Adipocyte (in vitro differentiated cells): ENCODE results near the gene STING1.
A peak's percentile ranks its signal among the peaks of the same experiment; 100 is the strongest.
"Not testable (repeated sequence)": the region's sequence is repeated elsewhere in the genome, so short reads cannot be mapped to it uniquely, and the experiment has no call there.

Source experiments
- DNase-seq: peaks from one replicate; pipeline ENCODE4 v3.0.0-alpha.2; 2015; ENCODE audit warnings: low read depth
- H3K27me3 ChIP-seq: replicated peaks from 2 replicates; pipeline ENCODE4 v1.7.0; 2013; ENCODE audit warnings: mild to moderate bottlenecking, low read length, moderate library complexity; ENCODE audit not compliant: control insufficient read depth, insufficient read depth
- H3K36me3 ChIP-seq: 2 replicates; pipeline ENCODE4 v1.7.0; 2013; ENCODE audit warnings: low read length, mild to moderate bottlenecking, moderate library complexity; ENCODE audit not compliant: control insufficient read depth, insufficient read depth, severe bottlenecking
- H3K4me1 ChIP-seq: 2 replicates; pipeline ENCODE4 v1.7.0; 2013; ENCODE audit warnings: mild to moderate bottlenecking, low read length, moderate library complexity; ENCODE audit not compliant: control insufficient read depth, insufficient read depth
- H3K4me3 ChIP-seq: 2 replicates; pipeline ENCODE4 v1.7.0; 2013; ENCODE audit warnings: mild to moderate bottlenecking, low read length, moderate library complexity
- H3K9ac ChIP-seq: 2 replicates; pipeline ENCODE4 v1.7.0; 2013; ENCODE audit warnings: mild to moderate bottlenecking, low read length, moderate library complexity
- H3K9me3 ChIP-seq: 2 replicates; pipeline ENCODE4 v1.7.0; 2013; ENCODE audit warnings: mild to moderate bottlenecking, low read length, moderate library complexity; ENCODE audit not compliant: control insufficient read depth

Gene STING1

DNA sequence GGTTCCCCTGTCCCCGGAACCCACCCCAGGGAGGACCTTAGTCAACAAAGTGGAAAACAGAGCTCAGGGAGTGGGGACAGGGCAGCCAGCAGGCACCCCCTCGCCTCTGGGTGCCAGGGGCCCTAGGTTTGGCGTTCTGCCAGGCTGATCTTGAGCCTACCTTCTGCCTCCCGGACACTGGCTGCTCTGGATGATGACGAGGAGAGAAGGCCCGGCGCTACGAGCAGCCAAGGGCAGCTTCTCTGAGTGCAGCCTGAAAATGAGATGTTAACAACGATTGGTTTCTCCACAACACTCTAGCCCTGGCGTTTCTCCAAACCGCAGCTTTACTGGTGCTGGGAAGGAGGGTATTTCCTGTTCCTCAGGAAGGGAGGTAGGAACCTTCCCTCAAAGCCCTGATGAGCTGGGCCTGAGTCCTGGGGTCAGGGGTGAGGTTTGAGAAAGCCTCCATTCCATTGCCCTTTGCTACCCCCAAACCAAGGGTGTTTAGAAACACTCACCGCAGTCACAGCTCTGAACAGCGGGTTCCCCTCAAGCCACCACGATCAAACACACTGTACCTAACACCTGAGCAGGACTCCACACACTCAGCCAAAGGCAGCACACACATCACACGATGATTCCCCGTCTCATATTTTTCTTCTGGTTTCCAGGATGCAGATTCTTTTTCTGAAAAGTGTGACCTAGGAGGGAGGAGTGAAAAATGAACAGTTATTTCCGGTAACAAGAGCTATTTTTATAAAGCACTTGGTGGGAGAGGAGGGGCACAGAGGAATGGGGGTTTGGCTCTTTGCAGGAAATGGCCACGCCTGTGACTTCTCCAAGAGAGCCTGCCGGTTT lies at the start of gene STING1:
TSS of gene STING1 (minus strand) at position 709 of the 840 bp plus-strand sequence. CDS start 1,054 bp downstream, outside the sequence.
- peak within 1 kb of the TSS; percentile 82 for H3K4me3 ChIP-seq

DNA sequence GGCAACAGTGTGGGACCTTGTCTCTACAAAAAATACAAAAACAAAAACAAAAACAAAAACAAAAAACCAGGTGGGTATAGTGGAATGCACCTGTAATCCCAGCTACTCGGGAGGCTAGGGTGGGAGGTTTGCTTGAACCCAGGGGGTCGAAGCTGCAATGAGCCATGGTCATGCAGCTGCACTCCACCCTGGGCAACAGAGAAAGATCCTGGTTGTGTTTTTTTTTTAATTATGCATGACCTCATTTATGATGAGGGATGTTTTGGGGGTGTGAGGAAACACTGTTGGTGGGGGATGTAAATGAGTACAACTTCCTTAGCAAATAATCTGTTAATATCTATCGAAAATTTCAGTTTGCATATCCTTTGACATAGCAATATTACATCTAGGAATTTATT lies 49.2 kb upstream of the STING1 start:
- no peak overlapping the region for H3K9ac ChIP-seq
- no peaks in the 10 kb centered on the region for H3K9me3 ChIP-seq
- no peak overlapping the region for H3K4me3 ChIP-seq
- H3K27me3 ChIP-seq: no peaks in the 10 kb centered on the region
- DNase-seq: no peak
- no peaks in the 10 kb centered on the region for H3K36me3 ChIP-seq
- H3K4me1 ChIP-seq: no peaks in the 10 kb centered on the region

More for the DNA sequence above, at the start of gene STING1:
- peak; percentile 94 for DNase-seq
- Histone ChIP-seq H3K4me1 (peaks cover 30% of the 10 kb centered on the region), H3K9me3 (no peaks in the 10 kb centered on the region), H3K27me3 (no peaks in the 10 kb centered on the region), H3K9ac (peak within 1 kb of the TSS; percentile 86), H3K36me3 (peaks cover 12% of the 10 kb centered on the region)

DNA sequence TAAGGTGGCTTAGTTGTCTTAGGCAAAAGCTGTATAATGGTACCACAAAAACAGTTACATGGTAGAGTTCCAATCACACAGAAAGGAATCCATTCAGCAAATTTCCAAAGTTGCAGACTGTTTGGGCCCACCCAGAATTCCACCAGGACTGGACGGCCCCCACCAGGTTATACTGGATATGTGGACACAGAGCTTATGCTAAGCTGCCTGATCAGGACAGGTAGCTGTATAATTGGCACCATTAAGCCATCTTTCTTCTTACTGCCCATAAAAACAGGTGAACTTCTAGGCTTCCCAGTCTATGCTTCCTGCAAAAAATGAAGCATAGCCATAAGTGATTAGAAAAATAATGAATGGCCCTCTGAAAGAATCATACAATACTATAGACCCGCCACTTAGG lies 47.5 kb upstream of the STING1 start:
- H3K9me3 ChIP-seq, H3K36me3 ChIP-seq, DNase-seq, H3K27me3 ChIP-seq, H3K4me3 ChIP-seq, H3K9ac ChIP-seq, H3K4me1 ChIP-seq: not testable (repeated sequence)

DNA sequence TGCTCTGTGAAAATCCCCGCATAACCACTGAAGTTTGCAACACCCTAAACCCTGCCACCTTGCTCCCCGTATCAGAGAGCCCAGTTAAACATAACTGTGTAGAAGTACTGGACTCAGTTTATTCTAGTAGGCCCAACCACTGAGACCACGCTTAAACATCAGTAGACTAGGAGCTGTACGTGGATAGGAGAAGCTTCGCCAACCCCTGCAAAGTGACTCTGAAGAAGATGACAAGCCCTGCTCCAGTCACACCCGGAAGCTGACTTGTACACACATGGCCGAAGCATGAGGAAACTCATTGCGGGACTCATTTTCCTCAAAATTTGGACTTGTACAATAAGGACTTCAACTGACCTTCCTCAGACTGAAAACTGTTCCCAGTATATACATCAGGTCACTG lies 46.1 kb upstream of the STING1 start:
- not testable (repeated sequence) for H3K4me3 ChIP-seq, H3K9me3 ChIP-seq, H3K4me1 ChIP-seq, H3K27me3 ChIP-seq, DNase-seq, H3K36me3 ChIP-seq, H3K9ac ChIP-seq

DNA sequence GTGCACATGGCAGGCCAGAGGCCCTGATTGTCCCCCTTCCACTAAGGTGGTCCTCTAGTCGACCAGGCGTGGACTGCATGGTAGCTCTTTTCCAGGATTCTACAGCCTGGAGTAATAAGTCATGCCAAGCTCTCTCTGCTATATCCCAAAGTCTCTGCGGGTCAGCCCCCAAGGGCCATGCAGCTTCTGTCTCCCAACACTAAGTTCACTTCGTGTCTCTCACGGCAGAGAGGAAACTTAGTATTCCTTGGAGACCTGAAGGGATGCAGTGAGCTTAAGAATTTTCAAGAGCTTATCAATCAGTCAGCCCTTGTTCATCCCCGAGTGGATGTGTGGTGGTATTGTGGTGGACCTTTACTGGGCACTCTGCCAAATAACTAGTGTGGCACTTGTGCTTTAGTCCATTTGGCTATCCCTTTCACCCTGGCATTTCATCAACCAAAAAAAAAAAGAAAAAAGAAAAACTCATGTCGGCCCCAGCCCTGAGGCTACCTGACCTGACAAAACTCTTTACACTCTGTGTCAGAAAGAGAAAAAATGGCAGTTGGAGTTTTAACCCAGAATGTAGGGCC lies 45.4 kb upstream of the STING1 start:
- H3K27me3 ChIP-seq, H3K4me3 ChIP-seq, H3K9ac ChIP-seq, H3K9me3 ChIP-seq, H3K36me3 ChIP-seq, H3K4me1 ChIP-seq, DNase-seq: not testable (repeated sequence)

DNA sequence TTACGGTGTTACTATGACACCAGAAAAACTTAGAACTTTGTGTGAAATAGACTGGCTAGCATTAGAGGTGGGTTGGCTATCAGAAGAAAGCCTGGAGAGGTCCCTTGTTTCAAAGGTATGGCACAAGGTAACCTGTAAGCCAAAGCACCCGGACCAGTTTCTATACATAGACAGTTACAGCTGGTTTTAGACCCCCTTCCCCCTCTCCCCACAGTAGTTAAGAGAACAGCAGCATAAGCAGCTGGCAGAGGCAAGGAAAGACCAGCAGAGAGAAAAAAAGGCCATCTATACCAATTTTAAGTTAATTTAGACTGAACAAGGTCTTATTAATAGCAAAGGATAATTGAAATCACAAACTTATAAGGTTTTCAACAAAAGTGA lies 44.5 kb upstream of the STING1 start:
- not testable (repeated sequence) for H3K9me3 ChIP-seq, H3K9ac ChIP-seq, H3K36me3 ChIP-seq, H3K27me3 ChIP-seq, H3K4me3 ChIP-seq, DNase-seq, H3K4me1 ChIP-seq

DNA sequence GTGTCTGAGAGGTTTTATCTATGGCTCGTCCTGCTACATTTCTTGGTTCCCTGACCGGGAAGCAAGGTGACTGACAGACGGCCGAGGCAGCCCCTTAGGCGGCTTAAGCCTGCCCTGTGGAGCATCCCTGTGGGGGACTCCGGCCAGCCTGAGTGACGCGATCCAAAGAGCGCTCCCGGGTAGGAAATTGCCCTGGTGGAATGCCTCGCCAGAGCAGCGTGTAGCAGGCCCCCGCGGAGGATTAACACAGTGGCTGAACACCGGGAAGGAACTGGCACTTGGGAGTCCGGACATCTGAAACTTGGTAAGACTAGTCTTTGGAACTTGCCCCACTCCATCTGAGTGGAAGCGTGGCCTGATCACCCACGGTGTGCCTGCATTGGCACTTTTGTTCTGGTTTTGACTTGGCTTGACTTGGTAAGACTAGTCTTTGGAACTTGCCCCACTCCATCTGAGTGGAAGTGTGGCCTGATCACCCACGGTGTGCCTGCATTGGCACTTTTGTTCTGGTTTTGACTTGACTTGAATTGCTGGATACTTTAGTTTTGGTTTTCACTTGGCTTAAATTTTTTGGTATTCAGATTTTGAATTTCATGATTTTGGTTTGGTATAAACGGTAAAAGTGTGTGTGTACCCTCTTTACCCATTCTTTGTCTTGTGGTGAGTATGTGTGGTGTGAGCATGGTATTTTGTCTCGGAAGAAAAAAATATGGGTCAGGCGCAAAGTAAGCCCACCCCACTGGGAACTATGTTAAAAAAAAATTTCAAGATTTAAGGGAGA lies 43.9 kb upstream of the STING1 start:
- not testable (repeated sequence) for H3K4me3 ChIP-seq, DNase-seq, H3K36me3 ChIP-seq, H3K27me3 ChIP-seq, H3K9ac ChIP-seq, H3K9me3 ChIP-seq, H3K4me1 ChIP-seq

DNA sequence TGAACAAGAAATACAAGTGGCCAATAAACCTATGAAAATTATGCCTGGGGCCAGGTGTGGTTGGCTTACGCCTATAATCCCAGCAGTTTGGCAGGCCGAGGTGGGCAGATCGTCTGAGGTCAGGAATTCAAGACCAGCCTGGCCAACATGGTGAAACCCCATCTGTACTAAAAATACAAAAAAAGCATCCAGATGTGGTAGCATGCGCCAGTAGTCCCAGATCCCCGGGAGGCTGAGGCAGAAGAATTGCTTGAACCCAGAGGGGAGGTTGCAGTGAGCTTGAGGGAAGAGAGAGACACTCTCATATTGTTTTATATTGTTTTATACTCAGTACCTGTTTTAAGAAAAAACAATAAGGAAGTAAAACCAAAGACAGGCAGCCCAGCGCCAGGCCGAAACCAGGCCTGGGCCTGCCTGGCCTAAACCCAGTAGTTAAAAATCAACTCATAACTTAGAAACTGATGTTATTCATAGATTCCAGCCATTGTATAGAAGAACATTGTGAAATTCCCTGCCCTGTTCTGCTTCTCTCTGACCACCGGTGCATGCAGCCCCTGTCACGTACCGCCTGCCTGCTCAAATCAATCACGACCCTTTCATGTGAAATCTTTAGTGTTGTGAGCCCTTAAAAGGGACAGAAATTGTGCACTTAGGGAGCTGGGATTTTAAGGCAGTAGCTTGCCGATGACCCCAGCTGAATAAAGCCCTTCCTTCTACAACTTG lies 43.2 kb upstream of the STING1 start:
- DNase-seq, H3K4me3 ChIP-seq, H3K9ac ChIP-seq: not testable (repeated sequence)

DNA sequence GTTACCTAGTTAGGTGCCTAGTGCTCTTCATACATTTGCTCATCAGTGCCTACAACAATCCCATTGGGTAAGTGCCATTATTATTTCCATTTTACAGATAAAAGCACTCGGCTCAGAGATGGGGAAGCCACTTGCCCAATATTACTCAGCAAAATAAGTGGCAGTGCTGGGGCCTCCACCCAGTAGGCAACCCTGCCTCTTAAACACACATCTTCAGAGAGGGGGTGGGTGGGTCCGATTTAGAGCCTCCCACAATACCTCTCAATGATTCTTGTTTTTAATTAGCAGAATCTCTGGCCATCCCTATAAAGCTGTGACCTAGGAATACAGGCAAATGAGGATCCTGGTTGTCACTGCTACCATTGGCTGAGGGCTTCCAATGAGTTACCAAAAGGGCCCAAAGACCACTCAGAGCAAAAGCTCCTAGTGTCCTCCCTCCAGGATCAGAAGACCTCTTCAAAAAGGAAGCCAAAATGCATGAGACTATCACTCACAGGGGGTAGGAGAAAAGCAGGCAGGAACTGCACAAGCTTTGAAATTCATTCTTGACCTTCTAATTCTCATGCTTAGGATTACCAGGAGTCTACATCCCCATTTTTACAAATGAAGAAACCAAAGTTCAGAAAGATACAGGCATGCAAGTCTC lies 42.5 kb upstream of the STING1 start:
- Histone ChIP-seq H3K4me3 (no peak overlapping the region), H3K9me3 (no peaks in the 10 kb centered on the region), H3K27me3 (peaks cover 4% of the 10 kb centered on the region), H3K4me1 (no peaks in the 10 kb centered on the region), H3K36me3 (no peaks in the 10 kb centered on the region), H3K9ac (no peak overlapping the region)
- no peak for DNase-seq

More for the DNA sequence above, 43.2 kb upstream of the STING1 start:
- H3K4me1 ChIP-seq, H3K9me3 ChIP-seq, H3K27me3 ChIP-seq, H3K36me3 ChIP-seq: not testable (repeated sequence)

DNA sequence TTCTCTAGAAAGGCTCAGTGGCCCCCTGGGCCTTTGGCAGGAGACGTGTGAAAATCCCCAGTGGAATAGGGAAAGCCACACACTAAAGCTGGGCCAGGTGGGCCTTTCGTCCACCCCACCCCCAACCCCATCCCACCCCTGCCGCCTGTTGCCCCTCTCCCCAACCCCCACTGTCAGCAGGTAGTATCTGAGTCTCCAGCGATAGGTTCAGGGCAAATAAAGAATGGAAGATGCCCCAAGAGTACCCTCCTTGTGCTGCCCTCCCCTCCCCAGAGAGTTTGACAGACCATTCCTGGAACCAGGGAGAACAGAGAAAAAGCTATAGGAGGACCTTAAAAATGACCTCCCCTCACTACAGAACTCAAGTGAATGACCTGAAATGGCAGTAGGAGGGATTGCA lies 41.9 kb upstream of the STING1 start:
- H3K4me3 ChIP-seq: no peak overlapping the region
- H3K9me3 ChIP-seq: no peaks in the 10 kb centered on the region
- no peak overlapping the region for H3K9ac ChIP-seq
- H3K4me1 ChIP-seq: no peaks in the 10 kb centered on the region
- no peaks in the 10 kb centered on the region for H3K36me3 ChIP-seq
- no peak for DNase-seq
- peaks cover 4% of the 10 kb centered on the region for H3K27me3 ChIP-seq
